Hypothalamus (tissue), 51 donors: Measurements from ENCODE around the gene SLC25A6.
"Not testable (repeated sequence)": the region's sequence is repeated elsewhere in the genome, so short reads cannot be mapped to it uniquely, and the experiment has no call there.

Experiments
- DNase-seq, 51 donors: peaks; one replicate each; lab custom pipeline; 2025; lab: John Stamatoyannopoulos, UW

Gene SLC25A6

DNA sequence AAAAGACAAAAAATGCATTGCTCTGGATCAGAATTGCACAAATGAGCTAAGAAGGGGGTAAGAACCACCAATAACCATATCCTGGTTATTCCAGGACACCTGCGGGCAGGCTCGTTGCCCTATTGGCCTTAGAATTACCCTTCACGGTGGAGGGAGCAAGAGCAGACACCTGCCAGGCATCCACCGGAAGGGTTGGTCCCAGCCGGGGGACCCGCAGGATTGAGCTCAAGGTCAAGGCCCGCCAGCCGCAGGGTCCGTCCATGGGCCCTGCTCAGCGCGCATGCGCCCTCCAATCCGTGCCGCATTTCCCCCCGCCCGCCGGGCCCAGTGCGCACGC is 575 bp downstream of the SLC25A6 start:
- DNase-seq = no peak

DNA sequence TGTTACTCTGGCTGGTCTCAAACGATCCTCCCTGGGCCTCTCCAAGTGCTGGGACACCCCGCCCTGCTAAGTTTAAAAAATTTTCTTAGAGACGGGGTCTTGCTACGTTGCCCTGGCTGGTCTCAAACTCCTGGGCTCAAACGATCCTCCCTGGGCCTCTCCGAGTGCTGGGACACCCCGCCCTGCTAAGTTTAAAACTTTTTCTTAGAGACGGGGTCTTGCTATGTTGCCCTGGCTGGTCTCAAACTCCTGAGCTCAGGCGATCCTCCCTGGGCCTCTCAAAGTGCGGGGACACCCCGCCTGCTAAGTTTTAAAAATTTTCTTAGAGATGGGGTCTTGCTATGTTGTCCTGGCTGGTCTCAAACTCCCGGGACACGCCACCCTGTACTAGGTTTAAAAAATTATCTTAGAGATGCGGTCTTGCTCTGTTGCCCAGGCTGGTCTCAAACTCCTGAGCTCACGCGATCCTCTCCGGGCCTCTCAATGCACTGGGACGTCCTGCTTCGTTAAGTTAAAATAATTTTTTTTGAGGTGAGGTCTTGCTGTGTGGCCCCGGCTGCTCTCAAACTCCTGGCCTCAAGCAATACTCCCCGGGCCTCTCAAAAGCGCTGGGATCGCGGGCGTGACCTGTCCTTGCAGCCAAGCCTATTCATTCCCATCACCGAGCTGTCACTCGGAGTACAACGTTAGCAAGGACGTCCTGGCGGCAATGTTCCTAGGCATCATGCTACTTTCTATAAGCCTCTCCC is 1.1 kb downstream of the SLC25A6 start:
- DNase-seq = no peak

DNA sequence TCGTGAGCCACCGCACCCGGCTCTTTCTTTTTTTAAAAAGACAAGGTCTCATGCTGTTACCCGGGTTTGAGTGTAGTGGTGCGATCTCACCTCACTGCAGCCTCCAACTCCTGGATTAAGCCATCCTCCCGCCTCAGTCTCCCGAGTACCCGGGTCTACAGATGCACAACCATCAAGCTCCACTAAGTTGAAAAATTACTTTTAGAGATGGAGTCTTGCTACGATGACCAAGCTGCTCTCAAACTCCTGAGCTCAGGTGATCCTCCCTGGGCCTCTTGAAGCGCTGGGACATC is 2.0 kb downstream of the SLC25A6 start:
- DNase-seq = no peak

- DNase-seq = no peak
Measured at GRCh38 chrX:1389181-1389992, 2.5 kb downstream of the SLC25A6 start.

GRCh38 chrX:1388651-1389050 is 3.3 kb downstream of the SLC25A6 start:
- no peak for DNase-seq

- DNase-seq = no peak
Measured at GRCh38 chrX:1387141-1387776, 4.7 kb downstream of the SLC25A6 start.

- DNase-seq = no peak
Measured at GRCh38 chrX:1386338-1387127, 5.4 kb downstream of the SLC25A6 start.

DNA sequence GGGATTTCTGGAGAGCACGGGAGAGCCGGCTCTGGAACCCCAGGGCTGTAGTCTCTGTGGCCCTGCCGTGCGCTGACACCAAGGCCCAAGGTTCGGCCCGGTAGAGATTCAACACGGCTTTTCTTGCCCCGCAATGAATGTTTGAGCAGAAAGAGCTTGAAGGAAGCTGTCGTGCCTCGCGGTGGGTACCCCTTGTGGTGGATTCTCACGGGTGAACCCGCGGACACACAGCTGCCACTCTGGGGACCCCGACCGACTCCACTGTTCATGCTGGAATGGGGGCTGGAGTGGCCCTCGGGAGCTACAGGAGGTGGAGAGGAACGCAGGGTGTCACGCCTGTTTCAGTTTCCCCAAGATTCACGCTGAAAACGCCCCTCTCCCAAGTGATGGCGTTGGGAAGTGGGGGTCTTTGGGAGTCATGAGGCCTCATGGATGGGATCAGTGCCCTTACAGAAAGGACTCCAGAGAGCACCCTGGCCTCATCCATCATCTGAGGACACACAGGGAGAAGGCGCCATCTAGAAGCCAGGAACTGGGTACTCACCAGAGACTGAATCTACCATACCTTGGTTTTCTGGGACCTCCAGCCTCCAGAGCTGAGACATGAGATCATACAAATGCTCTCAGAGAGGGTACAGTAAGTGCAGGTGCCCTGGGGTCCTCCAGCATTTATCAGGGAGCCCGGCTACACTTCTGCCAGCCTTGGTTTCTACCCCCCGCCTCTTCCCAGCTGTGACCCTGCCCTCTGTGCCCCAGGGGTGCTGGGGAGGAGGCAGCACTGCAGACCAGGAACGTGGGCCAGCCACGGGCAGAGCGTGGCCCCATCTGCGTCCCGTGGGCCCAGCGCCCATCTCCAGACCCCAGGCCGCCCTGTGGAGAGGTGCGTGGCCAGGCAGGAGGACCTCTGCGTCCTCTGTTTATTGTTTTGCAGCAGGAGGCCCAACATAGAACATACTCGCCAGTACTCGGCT is 6.4 kb downstream of the SLC25A6 start:
- no peak for DNase-seq

GRCh38 chrX:1384658-1385252 is 7.2 kb downstream of the SLC25A6 start:
- no peak for DNase-seq

DNA sequence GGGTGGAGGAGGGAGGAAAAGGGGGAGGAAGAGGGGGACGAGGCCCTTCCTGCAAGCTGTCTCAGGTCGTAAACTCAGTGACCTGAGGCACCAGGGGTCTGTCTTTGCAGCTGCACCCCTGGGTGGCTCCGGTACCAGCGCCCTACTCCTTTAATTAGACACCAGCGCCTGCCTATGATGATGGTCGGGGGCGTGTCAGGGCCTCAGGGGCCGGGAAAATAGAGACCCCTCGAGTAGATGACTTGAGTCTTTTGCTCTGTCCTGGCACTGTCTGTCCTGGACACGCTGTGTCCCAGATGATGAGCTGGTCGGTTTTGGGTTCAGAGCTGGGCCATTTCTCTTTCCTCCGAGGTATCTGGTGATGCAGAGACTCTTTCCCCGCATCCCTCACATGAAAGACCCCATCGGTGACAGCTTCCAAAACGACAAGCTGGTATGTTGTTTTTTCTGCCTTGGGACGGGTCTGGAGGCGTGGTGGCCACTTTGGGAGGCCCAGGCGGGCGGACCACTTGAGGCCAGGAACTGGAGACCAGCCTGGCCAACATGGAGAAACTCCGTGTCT is 11.2 kb downstream of the SLC25A6 start:
- DNase-seq = no peak

DNA sequence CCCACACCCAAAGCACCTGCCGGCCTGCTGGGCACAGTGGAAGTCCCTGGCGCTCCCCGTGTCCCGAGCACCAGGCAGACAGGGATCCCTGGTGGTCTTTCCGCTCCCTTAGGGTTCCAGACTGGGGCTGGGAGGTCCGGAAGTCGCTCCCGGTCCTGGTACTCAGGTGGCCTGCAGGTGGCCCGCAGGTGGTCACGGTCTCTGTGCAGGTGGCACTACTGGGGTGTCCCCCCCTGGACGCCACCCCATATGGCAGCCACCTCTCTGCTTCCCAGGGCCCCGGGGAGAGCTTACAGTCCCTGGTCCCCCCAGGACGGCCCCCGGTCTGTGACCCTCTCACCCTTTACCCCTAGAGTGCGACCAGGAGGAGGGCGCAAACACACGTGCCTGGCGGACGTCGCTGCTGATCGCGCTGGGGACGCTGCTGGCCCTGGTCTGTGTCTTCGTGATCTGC is 13.6 kb downstream of the SLC25A6 start:
- DNase-seq = no peak

DNA sequence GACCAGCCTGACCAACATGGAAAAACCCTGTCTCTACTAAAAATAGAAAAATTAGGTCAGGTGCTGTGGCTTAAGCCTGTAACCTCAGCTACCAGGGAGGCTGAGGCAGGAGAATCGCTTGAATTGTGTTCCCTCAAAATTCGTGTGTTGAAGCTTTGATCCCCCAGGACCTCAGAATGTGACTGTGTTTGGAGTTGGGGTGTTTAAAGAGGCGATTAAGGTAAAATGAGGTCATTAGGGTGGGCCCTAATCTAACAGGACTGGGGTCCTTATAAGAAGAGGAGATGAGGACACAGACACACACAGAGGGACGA is 23.6 kb downstream of the SLC25A6 start:
- DNase-seq = no peak

DNA sequence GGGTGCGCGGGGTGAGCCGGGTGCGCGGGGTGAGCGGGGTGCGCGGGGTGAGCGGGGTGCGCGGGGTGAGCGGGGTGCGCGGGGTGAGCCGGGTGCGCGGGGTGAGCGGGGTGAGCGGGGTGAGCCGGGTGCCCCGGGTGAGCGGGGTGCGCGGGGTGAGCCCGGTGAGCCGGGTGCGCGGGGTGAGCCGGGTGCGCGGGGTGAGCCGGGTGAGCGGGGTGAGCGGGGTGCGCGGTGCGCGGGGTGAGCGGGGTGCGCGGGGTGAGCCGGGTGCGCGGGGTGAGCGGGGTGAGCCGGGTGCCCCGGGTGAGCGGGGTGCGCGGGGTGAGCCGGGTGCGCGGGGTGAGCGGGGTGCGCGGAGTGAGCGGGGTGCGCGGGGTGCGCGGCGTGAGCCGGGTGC is 25.6 kb downstream of the SLC25A6 start:
- not testable (repeated sequence) for DNase-seq

GRCh38 chrX:1361910-1362309 is 30.0 kb downstream of the SLC25A6 start:
- no peak for DNase-seq

DNA sequence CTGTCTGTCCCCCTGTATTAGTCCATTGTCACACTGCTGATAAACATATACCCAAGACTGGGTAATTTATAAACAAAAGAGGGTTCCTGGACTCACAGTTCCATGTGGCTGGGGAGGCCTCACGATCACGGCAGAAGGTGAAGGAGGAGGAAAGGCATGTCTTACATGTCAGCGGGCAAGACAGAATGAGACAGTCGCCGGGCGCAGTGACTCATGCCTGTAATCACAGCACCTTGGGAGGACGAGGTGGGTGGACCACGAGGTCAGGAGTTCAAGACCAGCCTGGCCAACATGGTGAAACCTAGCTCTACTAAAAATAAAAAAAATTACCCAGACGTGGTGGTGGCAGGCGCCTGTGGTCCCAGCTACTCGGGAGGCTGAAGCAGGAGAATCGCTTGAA is 30.6 kb downstream of the SLC25A6 start:
- DNase-seq = no peak

- no peak for DNase-seq
Measured at GRCh38 chrX:1360171-1360570, 31.7 kb downstream of the SLC25A6 start.

DNA sequence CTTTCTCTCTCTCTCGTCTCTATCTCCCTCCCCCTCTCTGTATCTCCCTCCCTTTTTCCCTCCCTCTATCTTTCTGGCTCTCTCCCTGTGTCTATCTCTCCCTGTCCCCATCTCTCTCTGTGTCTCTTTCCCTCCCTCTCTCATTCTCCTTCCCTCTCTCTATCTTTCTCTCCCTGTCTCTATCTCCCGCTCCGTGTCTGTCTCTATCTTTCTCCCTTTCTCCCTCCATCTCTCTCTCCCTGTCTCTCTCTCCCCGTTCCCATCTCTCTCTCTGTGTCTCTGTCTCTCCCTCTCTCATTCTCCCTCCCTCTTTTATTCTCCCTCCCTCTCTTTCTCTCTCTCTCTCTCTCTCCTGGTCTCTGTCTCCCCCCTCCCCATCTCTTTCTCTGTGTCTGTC is 32.4 kb downstream of the SLC25A6 start:
- no peak for DNase-seq

DNA sequence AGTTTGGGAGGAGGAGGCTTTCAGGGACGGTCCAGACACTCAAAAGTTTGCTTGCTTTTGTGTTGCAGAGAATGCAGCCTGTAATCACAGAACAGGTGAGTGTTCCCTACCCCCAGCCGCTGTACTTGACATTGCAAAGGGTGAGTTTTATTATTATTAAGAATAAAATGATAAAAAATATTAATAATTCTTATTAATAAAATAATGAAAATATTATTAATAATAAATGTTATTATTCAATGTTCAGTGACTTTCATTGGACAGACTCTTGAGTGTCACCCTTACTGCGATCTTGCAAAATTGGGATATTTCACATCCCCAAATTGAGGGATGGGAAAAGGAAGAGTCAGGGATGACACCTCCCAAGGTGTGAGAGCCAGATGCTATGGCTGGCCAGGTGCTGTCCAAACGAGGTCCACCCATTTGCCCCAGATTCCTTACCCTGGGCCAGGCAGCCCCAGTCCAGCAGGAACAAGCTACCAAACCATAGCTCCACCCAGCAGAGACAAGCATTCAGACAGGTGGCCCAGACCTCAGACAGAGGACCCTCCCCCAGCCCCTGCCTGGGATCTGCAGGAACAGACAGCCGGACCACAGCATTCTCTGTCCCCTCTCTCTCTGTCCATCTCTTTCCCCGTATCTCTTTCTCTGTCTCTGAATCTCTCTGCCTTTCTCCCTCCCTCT is 33.0 kb downstream of the SLC25A6 start:
- no peak for DNase-seq

GRCh38 chrX:1357993-1358392 is 33.9 kb downstream of the SLC25A6 start:
- no peak for DNase-seq
